Loucy (cell line): ENCODE measurements around the gene RAP1GDS1.

Experiments used
- H2AFZ ChIP-seq: fragments of 200-600 bp; sonication (generic); 2 replicates; pipeline ENCODE4 v1.6.0; 2016; ENCODE audit warnings: antibody characterized with exemption, mild to moderate bottlenecking, low read length, moderate library complexity
- H3F3A ChIP-seq: fragments of 200-600 bp; 2 replicates; pipeline ENCODE4 v1.6.0; 2016; ENCODE audit warnings: antibody characterized with exemption, low read depth, mild to moderate bottlenecking
- H3K27me3 ChIP-seq: fragments of 200-600 bp; sonication (generic); 2 replicates; pipeline ENCODE4 v1.6.1; 2014; ENCODE audit warnings: low read length, mild to moderate bottlenecking; ENCODE audit not compliant: insufficient read depth, poor library complexity, severe bottlenecking
- H3K36me3 ChIP-seq: fragments of 200-600 bp; sonication (generic); 2 replicates; pipeline ENCODE4 v1.6.1; 2016; ENCODE audit warnings: low read length; ENCODE audit not compliant: insufficient read depth
- H3K4me1 ChIP-seq: fragments of 200-600 bp; sonication (generic); 2 replicates; pipeline ENCODE4 v1.5.1; 2014; ENCODE audit warnings: low read length, mild to moderate bottlenecking; ENCODE audit not compliant: insufficient read depth, poor library complexity, severe bottlenecking
- H3K4me2 ChIP-seq: fragments of 200-600 bp; sonication (generic); 2 replicates; pipeline ENCODE4 v1.6.0; 2014; ENCODE audit warnings: antibody characterized with exemption, low read length, low read depth, mild to moderate bottlenecking; ENCODE audit not compliant: poor library complexity, severe bottlenecking
- H3K4me3 ChIP-seq: fragments of 200-600 bp; sonication (generic); 2 replicates; pipeline ENCODE4 v1.5.1; 2014; ENCODE audit warnings: low read length, mild to moderate bottlenecking, mixed read lengths; ENCODE audit not compliant: poor library complexity, severe bottlenecking
- H3K79me2 ChIP-seq: fragments of 200-600 bp; sonication (generic); 2 replicates; pipeline ENCODE4 v1.6.1; 2014; ENCODE audit warnings: low read length; ENCODE audit not compliant: insufficient read depth
- H3K9ac ChIP-seq: fragments of 200-600 bp; sonication (generic); 2 replicates; pipeline ENCODE4 v1.6.0; 2014; ENCODE audit warnings: mild to moderate bottlenecking, low read depth, low read length, moderate library complexity; ENCODE audit not compliant: poor library complexity, severe bottlenecking
- H3K9me2 ChIP-seq: fragments of 200-600 bp; sonication (generic); replicated peaks from 2 replicates; pipeline ENCODE4 v1.6.1; 2016; ENCODE audit warnings: low read depth, low read length, mixed read lengths
- H3K9me3 ChIP-seq: fragments of 200-600 bp; sonication (generic); 2 replicates; pipeline ENCODE4 v1.6.1; 2014; ENCODE audit warnings: mild to moderate bottlenecking, antibody characterized with exemption, low read length, low read depth; ENCODE audit not compliant: insufficient read depth
- H4K20me1 ChIP-seq: fragments of 200-600 bp; sonication (generic); 2 replicates; pipeline ENCODE4 v1.6.0; 2014; ENCODE audit warnings: antibody characterized with exemption, low read length, mild to moderate bottlenecking; ENCODE audit not compliant: insufficient read depth, poor library complexity, severe bottlenecking
- EZH2phosphoT487 ChIP-seq: fragments of 200-600 bp; IDR thresholded peaks from 2 replicates; pipeline ENCODE4 v1.6.1; 2018; ENCODE audit warnings: antibody characterized with exemption, mild to moderate bottlenecking, moderate library complexity, borderline replicate concordance
- TF ChIP-seq, protein P1 (sequence below): fragments of 200-600 bp; sonication (generic); conservative IDR thresholded peaks from 2 replicates; pipeline ENCODE4 v1.5.1; 2014; ENCODE audit warnings: mild to moderate bottlenecking, antibody characterized with exemption, low read length

Gene RAP1GDS1

DNA sequence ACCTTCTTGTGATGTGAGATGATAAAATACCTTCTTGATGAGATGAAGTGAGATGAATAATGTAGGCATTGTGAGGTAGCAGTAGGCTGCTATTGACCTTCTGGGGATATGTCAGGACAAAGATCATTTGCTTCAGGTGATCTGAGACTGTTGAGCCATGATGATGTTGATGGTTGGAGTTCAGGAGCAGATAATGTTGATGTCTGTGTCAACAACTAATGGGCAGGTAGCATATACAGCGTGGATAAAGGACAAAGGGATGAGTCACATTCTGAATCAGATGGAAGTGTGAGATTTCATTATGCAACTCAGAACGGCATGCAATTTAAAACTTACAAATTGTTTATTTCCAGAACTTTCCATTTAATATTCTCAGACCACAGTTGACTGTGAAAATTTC is 57.3 kb downstream of the RAP1GDS1 start:
- no peak overlapping the region for H3K4me3 ChIP-seq
- H3K9ac ChIP-seq = no peak overlapping the region
- peaks cover 16% of the 10 kb centered on the region; the same call in 1 of the 2 replicates for H3K36me3 ChIP-seq
- no peak for TF ChIP-seq EZH2phosphoT487
- TF ChIP-seq, protein P1, sequence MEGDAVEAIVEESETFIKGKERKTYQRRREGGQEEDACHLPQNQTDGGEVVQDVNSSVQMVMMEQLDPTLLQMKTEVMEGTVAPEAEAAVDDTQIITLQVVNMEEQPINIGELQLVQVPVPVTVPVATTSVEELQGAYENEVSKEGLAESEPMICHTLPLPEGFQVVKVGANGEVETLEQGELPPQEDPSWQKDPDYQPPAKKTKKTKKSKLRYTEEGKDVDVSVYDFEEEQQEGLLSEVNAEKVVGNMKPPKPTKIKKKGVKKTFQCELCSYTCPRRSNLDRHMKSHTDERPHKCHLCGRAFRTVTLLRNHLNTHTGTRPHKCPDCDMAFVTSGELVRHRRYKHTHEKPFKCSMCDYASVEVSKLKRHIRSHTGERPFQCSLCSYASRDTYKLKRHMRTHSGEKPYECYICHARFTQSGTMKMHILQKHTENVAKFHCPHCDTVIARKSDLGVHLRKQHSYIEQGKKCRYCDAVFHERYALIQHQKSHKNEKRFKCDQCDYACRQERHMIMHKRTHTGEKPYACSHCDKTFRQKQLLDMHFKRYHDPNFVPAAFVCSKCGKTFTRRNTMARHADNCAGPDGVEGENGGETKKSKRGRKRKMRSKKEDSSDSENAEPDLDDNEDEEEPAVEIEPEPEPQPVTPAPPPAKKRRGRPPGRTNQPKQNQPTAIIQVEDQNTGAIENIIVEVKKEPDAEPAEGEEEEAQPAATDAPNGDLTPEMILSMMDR = no peak
- H3F3A ChIP-seq = no peaks in the 10 kb centered on the region
- H3K9me2 ChIP-seq = no peaks in the 10 kb centered on the region
- no peak overlapping the region for H2AFZ ChIP-seq
- no peak overlapping the region for H3K4me2 ChIP-seq
- no peaks in the 10 kb centered on the region for H3K4me1 ChIP-seq
- H3K79me2 ChIP-seq = peaks cover 41% of the 10 kb centered on the region
- H4K20me1 ChIP-seq = no peaks in the 10 kb centered on the region
- peaks cover 4% of the 10 kb centered on the region; the same call in 1 of the 2 replicates for H3K9me3 ChIP-seq
- H3K27me3 ChIP-seq = no peaks in the 10 kb centered on the region

GRCh38 chr4:98319021-98319420 is 57.8 kb downstream of the RAP1GDS1 start:
- Histone ChIP-seq H3K4me1 (no peaks in the 10 kb centered on the region), H2AFZ (no peak overlapping the region), H3K27me3 (no peaks in the 10 kb centered on the region), H3K4me2 (no peak overlapping the region), H3K36me3 (peaks cover 16% of the 10 kb centered on the region; the same call in 1 of the 2 replicates), H3K9me3 (peaks cover 4% of the 10 kb centered on the region; the same call in 1 of the 2 replicates), H3K79me2 (peaks cover 39% of the 10 kb centered on the region), H3K4me3 (no peak overlapping the region), H3K9ac (no peak overlapping the region), H4K20me1 (no peaks in the 10 kb centered on the region), H3F3A (no peaks in the 10 kb centered on the region), H3K9me2 (no peaks in the 10 kb centered on the region)
- TF ChIP-seq EZH2phosphoT487 = no peak
- TF ChIP-seq, protein P1 = no peak

GRCh38 chr4:98326168-98326567 is 65.0 kb downstream of the RAP1GDS1 start:
- 0 out of 2 replicates have a peak, but pooled peaks cover 5% of the 10 kb centered on the region for H3K9me3 ChIP-seq
- H3K9ac ChIP-seq = no peak overlapping the region

More at GRCh38 chr4:98326168-98326567, 65.0 kb downstream of the RAP1GDS1 start:
- Histone ChIP-seq H3K79me2 (no peaks in the 10 kb centered on the region; the same call in 1 of the 2 replicates), H2AFZ (no peak overlapping the region), H3K4me3 (no peak overlapping the region), H3K4me2 (no peak overlapping the region), H4K20me1 (no peaks in the 10 kb centered on the region), H3K9me2 (no peaks in the 10 kb centered on the region), H3K4me1 (no peaks in the 10 kb centered on the region), H3F3A (no peaks in the 10 kb centered on the region), H3K27me3 (no peaks in the 10 kb centered on the region), H3K36me3 (peaks cover 10% of the 10 kb centered on the region; the same call in 1 of the 2 replicates)
- TF ChIP-seq EZH2phosphoT487 = no peak
- TF ChIP-seq, protein P1 = no peak
